Fibroblast of mammary gland (primary cell): ENCODE measurements around the gene CHRM5.

Experiments used
- DNase-seq: peaks from one replicate; pipeline ENCODE4 v3.0.0-alpha.2; 2010; ENCODE audit warnings: low read depth
- H3K4me3 ChIP-seq: 2 replicates; pipeline ENCODE4 v1.5.1; 2011; ENCODE audit warnings: low read depth, mild to moderate bottlenecking, low read length, moderate library complexity; ENCODE audit not compliant: control insufficient read depth
- TF ChIP-seq, protein P1 (sequence below): conservative IDR thresholded peaks from 2 replicates; pipeline ENCODE4 v1.5.1; 2011; ENCODE audit warnings: low read depth, low read length, inconsistent platforms; ENCODE audit not compliant: control insufficient read depth, insufficient read depth

The CHRM5 gene

DNA sequence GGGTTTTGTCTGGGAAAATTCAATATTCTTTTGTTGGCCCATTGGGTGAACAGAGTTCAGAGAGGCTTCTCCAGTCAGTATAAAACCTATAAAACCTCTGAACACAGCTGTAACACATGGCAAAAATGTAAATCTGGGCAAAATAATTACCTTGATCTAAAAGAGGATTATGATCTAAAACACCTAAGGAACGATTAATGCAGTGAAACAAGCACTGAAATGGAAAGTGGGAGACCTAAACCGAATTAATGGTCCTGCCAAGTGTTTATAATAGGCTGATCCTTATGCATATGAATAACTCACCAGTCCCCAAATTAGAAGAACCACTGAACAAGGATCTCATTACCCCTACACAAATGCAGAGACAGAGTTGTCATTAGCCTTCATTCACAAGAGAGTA is 38.1 kb downstream of the CHRM5 start:
- TF ChIP-seq, protein P1, sequence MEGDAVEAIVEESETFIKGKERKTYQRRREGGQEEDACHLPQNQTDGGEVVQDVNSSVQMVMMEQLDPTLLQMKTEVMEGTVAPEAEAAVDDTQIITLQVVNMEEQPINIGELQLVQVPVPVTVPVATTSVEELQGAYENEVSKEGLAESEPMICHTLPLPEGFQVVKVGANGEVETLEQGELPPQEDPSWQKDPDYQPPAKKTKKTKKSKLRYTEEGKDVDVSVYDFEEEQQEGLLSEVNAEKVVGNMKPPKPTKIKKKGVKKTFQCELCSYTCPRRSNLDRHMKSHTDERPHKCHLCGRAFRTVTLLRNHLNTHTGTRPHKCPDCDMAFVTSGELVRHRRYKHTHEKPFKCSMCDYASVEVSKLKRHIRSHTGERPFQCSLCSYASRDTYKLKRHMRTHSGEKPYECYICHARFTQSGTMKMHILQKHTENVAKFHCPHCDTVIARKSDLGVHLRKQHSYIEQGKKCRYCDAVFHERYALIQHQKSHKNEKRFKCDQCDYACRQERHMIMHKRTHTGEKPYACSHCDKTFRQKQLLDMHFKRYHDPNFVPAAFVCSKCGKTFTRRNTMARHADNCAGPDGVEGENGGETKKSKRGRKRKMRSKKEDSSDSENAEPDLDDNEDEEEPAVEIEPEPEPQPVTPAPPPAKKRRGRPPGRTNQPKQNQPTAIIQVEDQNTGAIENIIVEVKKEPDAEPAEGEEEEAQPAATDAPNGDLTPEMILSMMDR, result no peak
- DNase-seq, result no peak
- H3K4me3 ChIP-seq, result no peak overlapping the region

DNA sequence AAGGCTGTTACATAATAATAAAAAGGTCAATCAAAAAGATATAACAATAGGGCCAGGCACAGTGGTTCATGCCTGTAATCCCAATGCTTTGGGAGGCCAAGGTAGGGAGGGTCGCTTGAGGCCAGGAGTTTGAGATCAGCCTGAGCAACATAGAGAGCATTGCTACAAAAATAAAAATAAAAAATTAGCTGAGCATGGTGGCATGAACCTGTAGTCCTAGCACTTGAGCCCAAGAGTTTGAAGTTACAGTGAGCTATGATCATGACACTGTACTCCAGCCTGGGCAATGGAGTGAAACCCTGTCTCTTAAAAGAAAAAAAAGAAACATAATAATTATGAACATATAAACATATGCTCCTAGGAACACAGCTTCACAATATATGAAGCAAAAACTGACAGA is 41.4 kb downstream of the CHRM5 start:
- no peak overlapping the region for H3K4me3 ChIP-seq
- TF ChIP-seq, protein P1, result no peak
- no peak for DNase-seq

DNA sequence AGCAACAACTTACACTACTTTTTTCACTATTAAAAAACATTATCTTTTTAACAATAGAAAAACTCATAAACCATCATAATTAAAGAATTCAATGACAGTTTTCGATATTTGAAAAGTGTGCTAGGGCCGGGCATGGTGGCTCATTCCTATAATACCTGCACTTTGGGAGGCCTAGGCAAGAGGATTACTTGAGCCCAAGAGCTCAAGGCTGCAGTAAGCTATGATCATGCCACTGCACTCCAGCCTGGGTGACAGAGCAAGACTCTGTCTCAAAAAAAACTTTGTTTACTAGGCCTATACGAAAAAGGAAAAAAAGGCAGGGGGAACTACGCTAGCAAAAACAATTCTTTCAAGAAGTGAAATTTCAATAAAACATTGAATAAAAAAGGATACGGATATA is 42.6 kb downstream of the CHRM5 start:
- H3K4me3 ChIP-seq, result no peak overlapping the region
- no peak for DNase-seq
- TF ChIP-seq, protein P1, result no peak

DNA sequence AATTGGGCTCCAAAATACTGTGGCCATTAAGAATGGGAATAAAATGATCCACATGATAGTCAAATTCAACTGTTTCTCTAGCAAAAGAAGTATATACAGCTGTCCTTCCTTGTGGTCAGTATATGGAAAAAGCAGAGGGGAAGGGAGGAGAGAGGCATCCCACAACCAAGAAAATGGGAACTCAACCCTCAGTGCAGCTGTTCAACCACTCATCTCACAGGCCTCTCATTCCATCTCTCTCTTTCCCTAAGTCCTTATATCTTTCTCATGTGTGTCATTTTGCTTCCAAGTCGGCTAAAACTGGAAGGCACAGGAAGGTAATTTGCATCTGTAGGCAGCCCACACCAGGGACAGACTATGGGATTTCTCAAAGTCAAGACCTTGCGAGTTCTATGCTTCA is 43.2 kb downstream of the CHRM5 start:
- no peak overlapping the region for H3K4me3 ChIP-seq
- no peak for DNase-seq
- TF ChIP-seq, protein P1, result no peak

DNA sequence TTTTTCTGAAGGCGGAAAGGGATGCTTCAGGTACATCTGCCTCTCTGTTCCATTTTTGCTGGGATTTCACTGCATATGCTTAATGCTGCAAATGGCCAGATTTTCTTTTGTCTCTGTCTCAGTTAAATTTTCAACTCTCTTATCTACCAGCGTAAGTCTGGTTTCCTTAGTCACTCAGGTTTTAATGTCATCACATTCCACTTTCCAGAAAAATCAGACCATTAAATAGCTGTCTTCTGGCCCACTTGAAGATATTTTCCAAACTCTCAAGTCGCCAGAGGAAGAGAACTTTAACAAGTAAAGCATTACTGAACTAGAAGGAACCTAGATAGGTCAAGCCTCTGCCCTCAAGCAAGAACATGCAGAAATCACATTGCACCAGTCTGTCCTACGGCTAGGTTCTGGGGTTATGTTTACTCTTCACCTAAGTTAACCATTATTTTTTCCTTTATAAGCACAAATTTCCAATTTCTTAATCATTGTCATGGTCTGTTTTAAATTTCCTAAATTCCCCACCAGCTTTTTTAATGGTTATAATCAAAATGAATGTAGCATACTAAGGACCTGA is 44.2 kb downstream of the CHRM5 start:
- no peak overlapping the region for H3K4me3 ChIP-seq
- no peak for DNase-seq
- TF ChIP-seq, protein P1, result no peak

DNA sequence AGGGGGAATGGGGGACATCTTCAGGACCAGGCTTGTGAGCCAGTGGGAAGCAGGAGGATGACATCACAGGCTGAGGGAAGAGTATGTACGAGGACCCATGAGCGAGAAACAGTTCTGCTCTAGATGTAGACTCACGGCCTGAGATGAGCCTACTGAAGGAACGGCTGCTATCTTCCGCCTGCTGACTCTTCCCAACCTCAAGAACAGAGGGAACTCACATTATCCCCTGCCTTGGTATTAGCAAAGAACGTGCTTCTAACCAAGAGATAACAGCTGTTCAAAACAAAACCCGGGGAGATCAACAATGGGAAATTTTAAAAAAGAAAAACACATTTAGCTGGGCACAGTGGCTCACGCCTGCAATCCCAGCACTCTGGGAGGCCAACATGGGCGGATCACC is 45.4 kb downstream of the CHRM5 start:
- TF ChIP-seq, protein P1, result no peak
- no peak for DNase-seq
- H3K4me3 ChIP-seq, result no peak overlapping the region

DNA sequence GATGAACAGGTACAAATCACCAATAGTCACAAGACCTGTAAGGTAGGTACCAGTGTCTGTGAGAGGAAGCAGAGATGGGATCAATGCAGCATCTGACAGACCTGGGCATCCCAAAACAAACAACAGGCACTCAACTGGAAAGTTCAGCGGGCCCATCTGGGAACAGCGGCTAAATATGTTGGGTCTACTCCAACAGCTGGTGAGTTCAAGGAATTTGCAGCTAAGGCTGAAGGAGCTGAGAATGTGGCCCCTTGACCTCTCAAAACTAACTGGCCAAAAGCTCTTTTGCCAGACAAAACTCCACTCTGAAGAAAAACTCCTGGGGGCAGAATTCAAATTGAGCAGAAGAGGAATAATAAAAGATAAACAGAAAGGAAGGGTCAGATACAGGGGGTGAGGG is 46.3 kb downstream of the CHRM5 start:
- TF ChIP-seq, protein P1, result no peak
- DNase-seq, result no peak
- no peak overlapping the region for H3K4me3 ChIP-seq
